ENCODE measurements around the gene FAM174C.
"Not testable (repeated sequence)": the region's sequence is repeated elsewhere in the genome, so short reads cannot be mapped to it uniquely, and the experiment has no call there.

The FAM174C gene

GRCh38 chr19:1237754-1238368, 37.5 kb upstream of the FAM174C start, which contains the start of gene CBARP:
TSS of gene CBARP (minus strand) at chr19:1238005. CDS start at chr19:1236100, 1,905 bp downstream.
- no peak for FAIRE-seq

DNA sequence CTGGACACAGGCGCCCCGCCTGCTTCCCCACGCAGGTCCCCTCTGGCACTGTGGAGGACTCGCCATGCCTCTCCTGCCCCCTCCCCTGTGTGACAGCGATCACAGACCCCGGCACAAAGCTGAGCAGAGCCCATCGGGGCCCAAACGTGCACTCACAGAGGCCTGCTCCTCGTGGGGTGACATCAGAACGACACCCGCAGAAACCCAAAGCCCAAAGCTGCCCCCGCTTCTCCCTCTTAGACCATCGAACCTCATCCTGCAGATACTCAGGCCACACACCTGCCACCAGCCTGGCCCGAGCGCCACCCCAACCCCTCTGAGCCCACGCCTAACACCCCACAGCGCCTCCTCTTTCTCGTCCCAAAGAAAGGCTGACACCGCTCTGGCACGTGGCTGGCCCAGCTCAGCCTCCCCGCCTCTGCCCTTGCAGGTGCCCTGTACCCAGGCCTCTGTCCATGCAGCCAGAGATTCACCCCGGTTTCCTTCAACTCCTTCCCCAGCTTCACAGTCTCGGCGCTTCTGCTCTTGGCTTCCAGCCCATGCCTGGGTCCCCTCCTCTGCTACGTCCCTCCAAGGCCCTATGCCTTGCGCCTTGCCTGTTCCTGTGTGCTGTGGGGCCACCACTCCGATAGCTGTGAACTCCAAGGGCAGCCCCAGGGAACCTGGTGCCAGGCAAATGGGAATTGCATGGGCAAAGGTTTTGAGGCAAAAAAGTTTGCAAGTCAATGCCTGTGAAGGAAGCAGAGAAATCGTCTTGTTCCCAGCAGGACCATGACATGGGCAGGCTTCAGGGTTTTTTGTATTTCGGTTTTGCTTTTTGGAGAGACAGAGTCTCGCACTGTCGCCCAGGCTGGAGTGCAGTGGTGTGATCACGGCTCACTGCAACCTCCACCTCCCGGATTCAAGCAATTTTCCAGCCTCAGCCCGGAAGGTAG, 36.7 kb upstream of the FAM174C start:
- no peak for FAIRE-seq

- no peak for FAIRE-seq
Observed at GRCh38 chr19:1239420-1239795, 35.9 kb upstream of the FAM174C start.

- no peak for FAIRE-seq
Observed at GRCh38 chr19:1239796-1240737, 35.3 kb upstream of the FAM174C start.

DNA sequence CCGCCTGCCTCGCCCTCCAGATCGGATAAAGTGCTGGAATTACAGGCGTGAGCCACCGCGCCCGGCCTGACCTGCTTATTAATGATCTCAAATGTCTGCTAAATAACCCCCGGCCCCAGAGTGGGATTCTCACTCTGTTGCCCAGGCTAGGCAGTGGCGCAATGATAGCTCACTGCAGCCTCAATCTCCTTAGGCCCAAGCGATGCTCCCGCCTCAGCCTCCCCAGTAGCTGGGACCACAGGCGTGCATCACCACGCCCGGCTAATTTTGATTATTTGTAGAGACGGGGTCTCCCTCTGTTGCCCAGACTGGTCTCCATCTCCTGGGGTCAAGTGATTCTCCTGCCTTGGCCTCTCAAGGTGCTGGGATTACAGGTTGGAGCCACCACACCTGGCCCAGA, 34.4 kb upstream of the FAM174C start:
- FAIRE-seq: no peak

DNA sequence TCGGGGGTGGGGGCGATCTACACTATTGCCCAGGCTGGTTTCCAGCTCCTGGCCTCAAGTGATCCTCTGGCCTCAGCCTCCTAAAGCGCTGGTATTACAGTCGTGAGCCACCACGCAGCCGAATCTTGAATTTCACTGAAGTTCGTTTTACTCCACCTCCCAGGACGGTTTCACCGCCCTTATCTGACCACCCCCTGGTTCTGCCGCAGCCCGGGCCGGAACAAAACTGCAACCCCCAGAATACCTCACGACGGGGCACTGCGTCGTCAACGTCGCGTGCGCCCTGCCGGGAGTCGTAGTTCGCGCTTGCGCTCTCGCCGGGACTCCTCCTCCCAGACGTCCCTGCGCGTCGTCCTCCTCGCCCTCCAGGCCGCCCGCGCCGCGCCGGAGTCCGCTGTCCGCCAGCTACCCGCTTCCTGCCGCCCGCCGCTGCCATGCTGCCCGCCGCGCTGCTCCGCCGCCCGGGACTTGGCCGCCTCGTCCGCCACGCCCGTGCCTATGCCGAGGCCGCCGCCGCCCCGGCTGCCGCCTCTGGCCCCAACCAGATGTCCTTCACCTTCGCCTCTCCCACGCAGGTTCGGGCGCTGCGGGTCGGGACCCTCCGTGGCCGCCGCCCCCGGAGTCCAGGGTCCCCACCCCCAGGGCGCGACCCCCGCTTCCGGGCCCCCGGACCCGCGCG, 33.8 kb upstream of the FAM174C start, which contains the start of gene ATP5F1D:
ATP5F1D (plus strand) TSS at position 335 of the 679 bp plus-strand sequence; CDS start at position 435, 100 bp downstream.
- FAIRE-seq: no peak

GRCh38 chr19:1243768-1244692, 31.3 kb upstream of the FAM174C start:
- no peak for FAIRE-seq

GRCh38 chr19:1244693-1245451, 30.5 kb upstream of the FAM174C start:
- FAIRE-seq: no peak

- FAIRE-seq: no peak
Observed at GRCh38 chr19:1245494-1246264, 29.7 kb upstream of the FAM174C start.

GRCh38 chr19:1246265-1247087, 28.9 kb upstream of the FAM174C start:
- FAIRE-seq: not testable (repeated sequence)

- no peak for FAIRE-seq
Observed at GRCh38 chr19:1247748-1248138, 27.6 kb upstream of the FAM174C start.

- no peak for FAIRE-seq
Observed at GRCh38 chr19:1248139-1248785, 27.1 kb upstream of the FAM174C start, which contains the start of gene MIDN. TSS of gene MIDN (plus strand) at chr19:1248583. CDS start at chr19:1250297, 1,714 bp downstream.

GRCh38 chr19:1248786-1249297, 26.5 kb upstream of the FAM174C start:
- FAIRE-seq: no peak

DNA sequence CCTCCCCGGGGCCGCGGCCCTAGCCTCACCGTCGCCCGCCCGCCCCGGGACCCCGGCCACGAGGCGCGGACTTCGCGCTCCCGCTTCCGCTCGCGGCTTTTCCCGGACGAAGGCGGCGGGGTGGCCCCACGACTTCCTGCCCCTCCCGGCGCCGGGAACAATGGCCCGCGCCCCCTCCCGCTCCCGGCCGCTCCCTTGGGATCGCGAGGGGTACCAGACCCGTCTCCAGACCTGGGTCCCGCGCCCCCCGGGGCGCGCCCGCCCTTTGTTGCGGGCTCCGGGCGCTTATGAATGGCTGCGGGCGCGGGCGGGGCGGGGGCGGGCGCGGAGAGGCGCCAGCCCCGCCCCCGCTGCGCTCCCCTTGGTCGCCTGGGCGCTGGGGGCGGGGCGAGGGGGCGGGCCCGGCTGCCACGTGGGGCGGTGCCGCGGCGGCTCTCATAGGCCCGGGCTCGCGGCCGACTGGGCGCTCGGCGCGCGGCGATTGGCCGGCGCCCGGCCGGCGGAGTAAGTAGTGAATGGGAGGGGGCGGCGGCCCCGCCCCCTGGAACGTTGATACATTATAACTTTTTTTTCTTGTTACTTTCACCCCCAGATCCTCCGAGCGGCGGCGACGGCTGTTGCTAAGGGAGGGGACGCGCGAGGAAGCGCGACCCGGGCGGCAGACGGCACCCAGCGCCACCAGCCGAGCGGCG, 25.9 kb upstream of the FAM174C start:
- FAIRE-seq: no peak

DNA sequence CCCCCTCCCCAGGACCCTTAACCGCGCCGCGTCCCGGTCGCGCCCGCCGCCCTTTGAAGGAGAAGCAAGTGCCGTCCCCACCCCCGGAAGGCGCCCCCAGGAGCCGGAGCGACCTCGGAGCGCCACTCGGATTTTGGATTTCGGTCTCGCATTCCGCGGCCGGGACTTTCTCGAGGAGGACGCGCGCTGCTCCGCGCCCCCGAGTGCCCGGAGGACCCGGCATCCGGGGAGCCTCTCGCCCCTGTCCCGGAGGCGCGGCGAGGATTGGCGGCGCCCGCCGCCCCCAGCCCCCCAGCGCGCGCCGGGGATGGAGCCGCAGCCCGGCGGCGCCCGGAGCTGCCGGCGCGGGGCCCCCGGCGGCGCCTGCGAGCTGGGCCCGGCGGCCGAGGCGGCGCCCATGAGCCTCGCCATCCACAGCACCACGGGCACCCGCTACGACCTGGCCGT, 25.3 kb upstream of the FAM174C start:
- no peak for FAIRE-seq

DNA sequence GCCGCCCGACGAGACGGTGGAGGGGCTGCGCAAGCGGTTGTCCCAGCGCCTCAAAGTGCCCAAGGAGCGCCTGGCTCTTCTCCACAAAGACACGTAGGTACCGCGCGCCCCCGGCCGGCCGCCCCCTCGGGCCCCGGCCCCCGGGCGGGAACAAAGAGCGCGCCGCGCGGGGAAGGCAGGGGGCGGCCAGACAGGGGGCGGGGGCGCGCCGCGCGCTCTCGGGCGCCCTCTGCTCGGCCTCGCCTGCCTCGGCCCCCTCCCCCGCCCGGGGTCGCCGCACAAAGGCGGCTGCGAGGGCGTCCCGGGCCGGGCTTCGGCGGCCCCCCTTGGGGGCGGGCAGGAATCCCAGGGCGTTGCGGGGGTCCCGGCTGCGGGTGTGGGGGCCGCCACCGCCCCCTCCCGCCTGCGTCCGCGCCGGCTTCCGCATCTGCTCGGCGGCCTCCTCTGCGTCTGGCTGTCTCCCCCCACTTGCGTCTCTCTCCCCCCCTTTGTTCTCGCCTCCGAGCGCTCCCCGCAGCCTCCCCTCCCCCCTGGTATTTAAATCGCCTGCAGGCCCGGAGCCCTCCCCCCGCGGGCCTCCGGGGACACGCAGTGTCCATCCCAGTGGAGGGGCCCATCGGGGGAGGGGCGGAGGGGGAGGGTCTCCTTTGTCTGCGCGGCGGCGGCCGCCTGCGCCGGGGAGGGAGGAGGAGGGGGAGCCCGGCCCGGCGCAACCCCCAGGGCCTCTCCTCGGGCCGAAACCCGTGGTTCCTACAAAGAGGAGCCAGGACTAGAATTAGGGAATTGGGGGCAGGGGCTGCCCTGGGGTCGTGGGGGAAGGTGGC, 24.7 kb upstream of the FAM174C start:
- no peak for FAIRE-seq

Measured in islet of Langerhans (tissue), 1 donor.